HL-60/S4 treated with retinoic acid at 250 ng/mL for 4 days and 3 days (cell line): ENCODE data around the gene KCTD18.

Experiments used
- in situ Hi-C: fragments of 300-500 bp; cut with MboI; formaldehyde crosslinking; loops from 2 replicates; pipeline ENCODE4 v1.7.0; 2022; ENCODE audit warnings: low sequenced_read_pairs

Gene KCTD18

GRCh38 chr2:200509612-200510433, at the start of gene KCTD18:
Gene KCTD18 (minus strand): TSS chr2:200510068. CDS start chr2:200507016, 3,052 bp downstream.
- in situ Hi-C loops = no loop called here

DNA sequence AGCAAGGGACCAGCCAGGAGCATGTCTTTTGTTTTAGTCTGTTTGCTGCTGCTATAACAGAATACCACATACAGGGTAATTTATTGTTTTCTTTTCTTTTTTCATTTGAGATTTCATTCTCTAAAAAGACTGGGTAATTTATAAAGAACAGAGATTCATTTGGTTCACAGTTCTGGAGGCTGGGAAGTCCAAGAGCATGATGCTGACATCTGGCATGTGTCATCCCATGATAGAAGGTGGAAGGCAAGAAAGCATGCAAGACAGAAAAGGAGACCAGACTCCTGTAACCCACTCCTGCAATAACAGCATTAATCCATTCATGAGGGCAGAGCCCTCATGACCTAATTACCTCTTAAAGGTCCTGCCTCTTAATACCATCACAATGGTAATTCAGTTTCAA, 30.9 kb upstream of the KCTD18 start:
- in situ Hi-C loops = no loop called here

- in situ Hi-C loops = no loop called here
Measured at GRCh38 chr2:200538139-200538538, 28.3 kb upstream of the KCTD18 start.

- in situ Hi-C loops = no loop called here
Measured at GRCh38 chr2:200534572-200534971, 24.7 kb upstream of the KCTD18 start.

DNA sequence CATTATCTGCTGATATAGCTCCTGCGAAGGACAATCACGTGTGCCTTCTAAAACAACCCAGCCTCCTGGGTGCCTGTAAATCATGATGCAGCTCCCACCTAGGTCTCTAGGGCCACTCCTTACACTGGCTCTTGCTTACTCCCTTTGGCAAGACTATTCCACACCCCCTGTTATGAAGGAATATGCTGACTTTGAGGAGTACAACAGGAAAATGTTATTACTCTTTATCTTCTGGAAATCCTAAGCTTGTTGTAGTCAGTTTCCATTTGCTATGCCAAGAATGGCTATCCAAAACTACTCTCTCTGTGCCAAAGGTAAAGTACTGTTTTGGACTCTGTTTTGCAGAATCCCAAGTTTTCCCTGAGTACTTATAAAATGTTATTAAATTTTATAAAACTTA, 23.9 kb upstream of the KCTD18 start:
- in situ Hi-C loops = no loop called here

GRCh38 chr2:200528228-200528627, 18.4 kb upstream of the KCTD18 start:
- in situ Hi-C loops = no loop called here

- in situ Hi-C loops = no loop called here
Measured at GRCh38 chr2:200525882-200526651, 16.2 kb upstream of the KCTD18 start, which contains the start of gene SGO2. Gene SGO2 (plus strand): TSS chr2:200526207. CDS start chr2:200532976, 6,769 bp downstream.

GRCh38 chr2:200525551-200525881, 15.6 kb upstream of the KCTD18 start:
- in situ Hi-C loops = no loop called here

- in situ Hi-C loops = no loop called here
Measured at GRCh38 chr2:200525066-200525465, 15.2 kb upstream of the KCTD18 start.

DNA sequence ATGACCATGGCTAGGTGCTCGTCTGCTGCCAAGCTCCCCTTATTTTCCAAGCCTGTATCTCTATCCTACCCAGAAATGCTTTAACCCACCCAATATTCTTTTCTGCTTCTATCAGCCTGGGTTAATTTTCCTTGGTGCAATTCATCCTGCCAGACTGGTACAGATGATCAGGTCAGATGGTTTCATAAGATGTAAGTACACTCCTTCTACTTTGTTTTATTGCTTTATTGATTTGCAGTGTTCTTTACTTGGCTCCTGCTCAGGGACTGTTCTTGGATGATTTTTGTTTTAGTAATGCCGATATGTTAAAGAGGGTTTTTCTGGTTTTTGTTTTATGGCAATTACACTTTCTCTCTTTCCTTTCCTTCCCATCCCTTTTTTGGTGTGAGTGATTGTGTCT, 13.7 kb upstream of the KCTD18 start:
- in situ Hi-C loops = no loop called here

DNA sequence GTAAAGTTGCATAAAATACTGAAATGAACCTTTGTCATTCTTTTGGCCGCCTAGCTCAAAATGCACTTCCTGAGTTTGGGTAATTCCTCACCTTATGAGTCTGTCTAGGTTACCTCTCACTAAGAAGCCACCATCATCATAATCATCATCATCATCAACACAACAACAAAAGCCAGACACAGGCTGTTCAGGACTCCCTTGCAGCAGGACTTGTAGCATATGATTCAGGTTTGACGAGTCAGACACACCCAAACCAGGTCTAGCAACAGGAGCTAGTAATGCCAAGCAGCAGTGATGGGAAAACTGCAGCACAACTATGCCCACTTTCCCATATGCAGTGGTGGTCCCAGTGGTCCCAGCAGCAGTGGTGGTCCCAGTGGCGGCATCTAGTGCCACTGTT, 13.3 kb upstream of the KCTD18 start:
- in situ Hi-C loops = no loop called here

GRCh38 chr2:200515155-200515554, 5.3 kb upstream of the KCTD18 start:
- in situ Hi-C loops = no loop called here

DNA sequence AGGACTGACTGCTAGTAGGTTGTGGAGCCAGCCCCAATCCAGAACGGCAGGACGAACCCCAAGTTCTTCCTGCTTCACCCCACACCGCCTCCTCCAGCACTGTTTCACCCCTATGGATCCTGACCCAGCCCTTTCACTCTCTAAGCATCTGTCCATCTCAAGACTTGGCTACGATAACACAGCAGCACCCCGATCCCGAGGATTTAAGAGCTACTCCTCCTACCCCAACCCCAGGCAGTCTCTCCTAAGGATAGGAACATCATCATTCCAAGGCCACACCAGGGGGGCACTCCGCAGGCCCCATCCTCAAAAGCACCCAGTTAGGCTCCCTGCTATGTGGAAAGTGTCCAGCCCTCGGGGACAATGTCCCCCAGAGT, 645 bp downstream of the KCTD18 start:
- in situ Hi-C loops = no loop called here

- in situ Hi-C loops = no loop called here
Measured at GRCh38 chr2:200507179-200507578, 2.7 kb downstream of the KCTD18 start.

- in situ Hi-C loops = no loop called here
Measured at GRCh38 chr2:200506679-200507078, 3.2 kb downstream of the KCTD18 start.

- in situ Hi-C loops = no loop called here
Measured at GRCh38 chr2:200502196-200502595, 7.7 kb downstream of the KCTD18 start.

GRCh38 chr2:200498402-200499162, 11.3 kb downstream of the KCTD18 start:
- in situ Hi-C loops = loop anchor here (25.0 kb wide), 2 partner anchors 511 to 786 kb away; no protein-coding TSS in a partner anchor

DNA sequence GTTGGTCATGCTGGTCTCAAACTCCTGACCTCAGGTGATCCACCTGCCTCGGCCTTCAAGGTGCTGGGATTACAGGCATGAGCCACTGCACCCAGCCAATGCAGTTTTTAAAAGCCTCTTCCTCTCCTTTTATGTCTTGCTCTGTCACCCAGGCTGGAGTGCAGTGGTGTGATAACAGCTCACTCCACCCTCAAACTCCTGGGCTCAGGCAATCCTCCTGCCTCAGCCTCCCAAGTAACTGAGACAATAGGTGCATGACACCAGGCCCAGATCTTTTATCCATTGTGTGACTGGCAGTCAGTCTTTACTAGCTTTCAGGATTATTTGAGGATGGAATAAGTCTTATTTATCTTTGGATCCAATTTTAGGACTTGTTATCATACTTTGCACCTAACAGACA, 13.2 kb downstream of the KCTD18 start:
- in situ Hi-C loops = loop anchor here (25.0 kb wide), 2 partner anchors 509 to 784 kb away; no protein-coding TSS in a partner anchor

GRCh38 chr2:200494048-200494447, 15.8 kb downstream of the KCTD18 start:
- in situ Hi-C loops = loop anchor here (25.0 kb wide), 2 partner anchors 507 to 782 kb away; no protein-coding TSS in a partner anchor

DNA sequence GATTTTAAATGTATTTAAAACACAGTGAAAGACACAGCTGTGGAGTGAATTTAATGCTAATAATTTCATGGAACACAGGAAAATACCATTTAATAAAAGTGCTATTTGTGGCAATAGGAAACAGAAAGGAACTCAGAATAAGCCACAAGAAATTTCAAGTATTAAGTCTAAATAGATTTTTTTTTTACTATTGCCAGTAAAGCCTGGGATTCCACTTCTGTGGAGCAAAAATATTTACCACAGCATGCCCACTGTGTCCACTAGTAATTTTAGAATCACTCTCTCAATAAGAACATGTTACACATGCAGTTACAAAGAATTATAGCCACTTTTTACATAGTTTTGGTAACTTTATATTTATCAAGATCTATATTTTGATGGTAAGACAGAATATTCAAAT, 17.2 kb downstream of the KCTD18 start:
- in situ Hi-C loops = loop anchor here (25.0 kb wide), 2 partner anchors 505 to 780 kb away; no protein-coding TSS in a partner anchor

DNA sequence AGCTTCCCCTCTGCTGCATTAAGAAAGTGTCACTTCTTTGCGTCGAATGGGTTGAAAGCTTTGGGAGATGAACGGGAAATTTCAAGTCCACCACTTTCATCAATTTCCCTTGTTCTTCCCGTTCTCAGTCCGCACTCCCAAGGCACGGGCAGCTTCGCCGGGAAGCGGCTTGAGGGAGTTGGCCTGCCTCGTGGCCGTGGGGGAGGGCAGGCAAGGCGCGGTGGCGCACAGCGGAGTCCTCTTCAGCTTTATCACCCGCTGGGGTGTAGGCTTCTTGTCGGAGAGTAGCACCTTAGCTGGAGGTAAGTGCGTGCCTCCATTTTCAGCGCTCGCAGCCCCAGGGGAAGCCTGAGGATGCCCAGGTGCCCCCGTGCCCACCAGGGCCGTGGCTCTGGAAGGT, 19.9 kb downstream of the KCTD18 start:
- in situ Hi-C loops = loop anchor here (25.0 kb wide), 2 partner anchors 503 to 778 kb away; no protein-coding TSS in a partner anchor
